Measurements from ENCODE around the gene SOX14. TPM values are rescaled to one million over a fixed set of nuclear protein-coding genes. Genes with fewer than 3 reads are reported as not detected.

SOX14 gene
- total and polyA plus RNA-seq, 2 donors (not counting 1 experiment from before 2014, with no cell fraction given): not detected

DNA sequence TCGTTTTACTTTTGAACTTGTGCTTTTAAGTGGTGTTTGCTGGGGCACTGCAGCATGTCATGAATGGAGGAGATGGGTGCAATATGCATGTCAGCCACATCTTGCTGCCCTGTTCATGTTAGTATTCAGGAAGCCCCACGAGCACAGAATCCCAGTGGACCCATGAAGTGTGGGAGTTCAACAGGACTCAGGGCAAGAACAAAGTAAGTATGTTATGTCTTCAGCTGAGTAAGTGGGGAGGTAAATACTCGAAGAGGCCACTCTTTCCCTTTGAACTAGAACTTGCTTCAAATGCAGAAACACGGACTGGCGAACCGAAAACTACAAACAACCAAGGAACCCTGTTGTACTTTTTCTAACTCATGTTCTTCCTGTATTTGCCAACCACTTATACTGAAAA lies 23.4 kb downstream of the SOX14 start:
- Mint-ChIP-seq H3K9me3 (ENCODE audit: insufficient read depth) (no peaks in the 10 kb centered on the region), H3K4me3 (no peak overlapping the region), H3K27ac (no peak overlapping the region), H3K4me1 (no peaks in the 10 kb centered on the region), H3K27me3 (peaks cover 25% of the 10 kb centered on the region)
- ChIA-PET CTCF (no interaction called here), POLR2A (no interaction called here)
- Histone ChIP-seq H3K27ac (ENCODE audit: low read length in 2 of 2) (no peak overlapping the region), H3K9me3 (ENCODE audit: control extremely low read depth in 1 of 3, control insufficient read depth in 2 of 3, insufficient read depth in 1 of 3, low read length in 2 of 3) (no peaks in the 10 kb centered on the region), H3K4me3 (ENCODE audit: control extremely low read depth in 1 of 5, extremely low read depth in 1 of 5, insufficient read depth in 1 of 5, low read depth in 2 of 5, low read length in 4 of 5) (no peak overlapping the region), H3K4me2 (replicated peaks; ENCODE audit: low read depth, low read length, poor library complexity, severe bottlenecking) (no peak overlapping the region), H2AFZ (ENCODE audit: insufficient read depth, low read depth, low read length, poor library complexity, severe bottlenecking) (no peak overlapping the region), H3K27me3 (replicated peaks in 1 of 4; ENCODE audit: control extremely low read depth in 1 of 4, control insufficient read depth in 3 of 4, insufficient read depth in 4 of 4, low read length in 3 of 4) (no peaks in the 10 kb centered on the region), H3K4me1 (ENCODE audit: control insufficient read depth in 2 of 2, insufficient read depth in 2 of 2, low read length in 2 of 2) (no peaks in the 10 kb centered on the region), H3K36me3 (replicated peaks in 1 of 2; ENCODE audit: control extremely low read depth in 1 of 2, control insufficient read depth in 1 of 2, extremely low read depth in 1 of 2, insufficient read depth in 2 of 2, low read length in 1 of 2) (no peaks in the 10 kb centered on the region), H3K9ac (ENCODE audit: low read length) (no peak overlapping the region), H3K79me2 (ENCODE audit: control insufficient read depth, insufficient read depth, low read length) (no peaks in the 10 kb centered on the region), H4K20me1 (ENCODE audit: control insufficient read depth, insufficient read depth, low read length, poor library complexity, severe bottlenecking) (no peaks in the 10 kb centered on the region)
- WGBS (ENCODE audit: insufficient coverage): 89% methylated on average over 2 of the region's 6 CpGs
- ATAC-seq (ENCODE audit: low read depth) (no peak), DNase-seq (no peak)
- no peak for TF ChIP-seq EZH2 (IDR thresholded peaks at IDR 0.05; ENCODE audit: borderline replicate concordance, insufficient read depth, low read depth, low read length, poor library complexity, severe bottlenecking)
- TF ChIP-seq, protein P1, sequence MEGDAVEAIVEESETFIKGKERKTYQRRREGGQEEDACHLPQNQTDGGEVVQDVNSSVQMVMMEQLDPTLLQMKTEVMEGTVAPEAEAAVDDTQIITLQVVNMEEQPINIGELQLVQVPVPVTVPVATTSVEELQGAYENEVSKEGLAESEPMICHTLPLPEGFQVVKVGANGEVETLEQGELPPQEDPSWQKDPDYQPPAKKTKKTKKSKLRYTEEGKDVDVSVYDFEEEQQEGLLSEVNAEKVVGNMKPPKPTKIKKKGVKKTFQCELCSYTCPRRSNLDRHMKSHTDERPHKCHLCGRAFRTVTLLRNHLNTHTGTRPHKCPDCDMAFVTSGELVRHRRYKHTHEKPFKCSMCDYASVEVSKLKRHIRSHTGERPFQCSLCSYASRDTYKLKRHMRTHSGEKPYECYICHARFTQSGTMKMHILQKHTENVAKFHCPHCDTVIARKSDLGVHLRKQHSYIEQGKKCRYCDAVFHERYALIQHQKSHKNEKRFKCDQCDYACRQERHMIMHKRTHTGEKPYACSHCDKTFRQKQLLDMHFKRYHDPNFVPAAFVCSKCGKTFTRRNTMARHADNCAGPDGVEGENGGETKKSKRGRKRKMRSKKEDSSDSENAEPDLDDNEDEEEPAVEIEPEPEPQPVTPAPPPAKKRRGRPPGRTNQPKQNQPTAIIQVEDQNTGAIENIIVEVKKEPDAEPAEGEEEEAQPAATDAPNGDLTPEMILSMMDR (IDR thresholded peaks at IDR 0.05): no peak
- intact Hi-C loops (cut with micrococcal nuclease): no loop called here

DNA sequence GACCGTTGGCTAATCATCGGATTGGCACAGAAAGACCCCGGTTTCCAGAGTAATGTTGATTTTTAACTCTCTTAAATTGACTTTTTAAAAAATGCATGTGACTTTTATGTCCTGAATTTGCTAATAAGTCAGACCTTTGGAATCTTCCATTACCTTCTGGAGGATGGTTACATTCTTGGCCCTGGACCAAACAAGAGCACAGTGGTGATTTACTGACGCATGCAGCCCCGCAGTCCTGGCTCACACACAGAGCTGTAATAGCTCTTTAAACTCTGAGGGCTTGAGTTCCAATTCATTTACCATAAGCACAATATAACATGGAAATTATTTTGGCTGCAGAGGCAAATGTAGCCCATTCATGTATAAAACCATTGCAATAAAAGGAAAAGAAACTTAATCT lies 25.1 kb downstream of the SOX14 start:
- H3K27me3 Mint-ChIP-seq: peaks cover 24% of the 10 kb centered on the region
- no peaks in the 10 kb centered on the region for H3K9me3 Mint-ChIP-seq (ENCODE audit: insufficient read depth)
- no peaks in the 10 kb centered on the region for H3K9me3 ChIP-seq (ENCODE audit: control extremely low read depth in 1 of 3, control insufficient read depth in 2 of 3, insufficient read depth in 1 of 3, low read length in 2 of 3)
- H3K27me3 ChIP-seq (replicated peaks in 1 of 4; ENCODE audit: control extremely low read depth in 1 of 4, control insufficient read depth in 3 of 4, insufficient read depth in 4 of 4, low read length in 3 of 4): no peaks in the 10 kb centered on the region
- WGBS (ENCODE audit: insufficient coverage): no CpG with 5 or more reads among the region's 5 CpGs
- no peaks in the 10 kb centered on the region for H3K4me1 Mint-ChIP-seq
- H3K27ac Mint-ChIP-seq: no peak overlapping the region
- H3K4me2 ChIP-seq (replicated peaks; ENCODE audit: low read depth, low read length, poor library complexity, severe bottlenecking): no peak overlapping the region
- no peaks in the 10 kb centered on the region for H4K20me1 ChIP-seq (ENCODE audit: control insufficient read depth, insufficient read depth, low read length, poor library complexity, severe bottlenecking)
- H2AFZ ChIP-seq (ENCODE audit: insufficient read depth, low read depth, low read length, poor library complexity, severe bottlenecking): no peak overlapping the region
- no peak for ATAC-seq (ENCODE audit: low read depth)
- POLR2A ChIA-PET: no interaction called here
- no peaks in the 10 kb centered on the region for H3K4me1 ChIP-seq (ENCODE audit: control insufficient read depth in 2 of 2, insufficient read depth in 2 of 2, low read length in 2 of 2)
- no peak overlapping the region for H3K4me3 ChIP-seq (ENCODE audit: control extremely low read depth in 1 of 5, extremely low read depth in 1 of 5, insufficient read depth in 1 of 5, low read depth in 2 of 5, low read length in 4 of 5)
- no peak overlapping the region for H3K9ac ChIP-seq (ENCODE audit: low read length)
- CTCF ChIA-PET: no interaction called here
- H3K79me2 ChIP-seq (ENCODE audit: control insufficient read depth, insufficient read depth, low read length): no peaks in the 10 kb centered on the region
- no peak overlapping the region for H3K4me3 Mint-ChIP-seq
- no peak for DNase-seq
- intact Hi-C loops (cut with micrococcal nuclease): no loop called here
- no peaks in the 10 kb centered on the region for H3K36me3 ChIP-seq (replicated peaks in 1 of 2; ENCODE audit: control extremely low read depth in 1 of 2, control insufficient read depth in 1 of 2, extremely low read depth in 1 of 2, insufficient read depth in 2 of 2, low read length in 1 of 2)
- no peak overlapping the region for H3K27ac ChIP-seq (ENCODE audit: low read length in 2 of 2)
- TF ChIP-seq EZH2 (IDR thresholded peaks at IDR 0.05; ENCODE audit: borderline replicate concordance, insufficient read depth, low read depth, low read length, poor library complexity, severe bottlenecking): no peak
- TF ChIP-seq, protein P1 (IDR thresholded peaks at IDR 0.05): no peak
